ENCODE results near the gene PRKCE. TPM values are rescaled to one million over a fixed set of nuclear protein-coding genes. Genes with fewer than 3 reads are reported as not detected.

The PRKCE gene
- total and polyA plus RNA-seq, 2 donors (not counting 1 experiment from before 2014, with no cell fraction given): 23.6 to 271 TPM

DNA sequence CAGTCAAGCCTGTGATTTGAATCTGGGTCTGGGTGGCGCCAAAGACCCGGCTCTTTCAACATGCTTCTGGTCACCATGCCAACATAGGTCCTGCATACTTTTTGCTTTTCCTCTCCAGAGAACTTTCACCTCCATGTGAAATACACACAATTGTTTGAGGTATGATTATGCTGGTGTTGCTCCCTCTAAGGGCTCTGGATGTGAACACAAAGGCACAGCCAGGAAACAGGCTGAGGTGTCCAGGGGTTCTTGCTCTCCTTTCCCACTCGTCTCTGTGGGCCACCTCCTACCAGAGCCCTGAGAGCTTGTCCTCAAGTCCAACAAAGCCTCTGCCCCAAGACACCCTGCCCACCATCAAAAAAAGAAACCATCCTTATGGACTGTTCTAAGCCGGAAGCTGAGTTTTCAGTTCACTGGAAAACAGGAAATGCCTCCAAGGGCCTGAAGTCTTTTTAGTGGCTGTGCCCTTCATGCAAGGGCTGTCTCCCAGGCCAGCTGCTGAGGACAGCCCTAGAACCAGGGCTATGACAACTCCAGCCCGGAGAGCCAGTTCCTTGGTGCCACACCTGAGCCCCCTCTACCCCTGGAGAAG, 545.5 kb downstream of the PRKCE start:
- Histone ChIP-seq H3K9me3 (ENCODE audit: control extremely low read depth in 1 of 3, control insufficient read depth in 2 of 3, insufficient read depth in 1 of 3, low read length in 2 of 3) (peaks cover 0 to 8% (median 0%) of the 10 kb centered on the region in 3 donors), H3K9ac (ENCODE audit: low read length) (no peak overlapping the region), H2AFZ (ENCODE audit: insufficient read depth, low read depth, low read length, poor library complexity, severe bottlenecking) (no peak overlapping the region), H3K4me2 (replicated peaks; ENCODE audit: low read depth, low read length, poor library complexity, severe bottlenecking) (no peak overlapping the region), H3K27ac (ENCODE audit: low read length in 2 of 2) (no peak overlapping the region), H4K20me1 (ENCODE audit: control insufficient read depth, insufficient read depth, low read length, poor library complexity, severe bottlenecking) (no peaks in the 10 kb centered on the region), H3K4me1 (ENCODE audit: control insufficient read depth in 2 of 2, insufficient read depth in 2 of 2, low read length in 2 of 2) (no peaks in the 10 kb centered on the region), H3K4me3 (ENCODE audit: control extremely low read depth in 1 of 5, extremely low read depth in 1 of 5, insufficient read depth in 1 of 5, low read depth in 2 of 5, low read length in 4 of 5) (no peak overlapping the region), H3K79me2 (ENCODE audit: control insufficient read depth, insufficient read depth, low read length) (no peaks in the 10 kb centered on the region), H3K27me3 (replicated peaks in 1 of 4; ENCODE audit: control extremely low read depth in 1 of 4, control insufficient read depth in 3 of 4, insufficient read depth in 4 of 4, low read length in 3 of 4) (no peaks in the 10 kb centered on the region), H3K36me3 (replicated peaks in 1 of 2; ENCODE audit: control extremely low read depth in 1 of 2, control insufficient read depth in 1 of 2, extremely low read depth in 1 of 2, insufficient read depth in 2 of 2, low read length in 1 of 2) (no peaks in the 10 kb centered on the region)
- H3K4me3 Mint-ChIP-seq: no peak overlapping the region
- no peaks in the 10 kb centered on the region for H3K27me3 Mint-ChIP-seq
- CTCF ChIA-PET: no interaction called here
- H3K9me3 Mint-ChIP-seq (ENCODE audit: insufficient read depth): no peaks in the 10 kb centered on the region
- WGBS (ENCODE audit: insufficient coverage): 61% methylated on average over 4 of the region's 5 CpGs
- ATAC-seq (ENCODE audit: low read depth): no peak
- POLR2A ChIA-PET: no interaction called here
- intact Hi-C loops (cut with micrococcal nuclease): no loop called here
- TF ChIP-seq, protein P1, sequence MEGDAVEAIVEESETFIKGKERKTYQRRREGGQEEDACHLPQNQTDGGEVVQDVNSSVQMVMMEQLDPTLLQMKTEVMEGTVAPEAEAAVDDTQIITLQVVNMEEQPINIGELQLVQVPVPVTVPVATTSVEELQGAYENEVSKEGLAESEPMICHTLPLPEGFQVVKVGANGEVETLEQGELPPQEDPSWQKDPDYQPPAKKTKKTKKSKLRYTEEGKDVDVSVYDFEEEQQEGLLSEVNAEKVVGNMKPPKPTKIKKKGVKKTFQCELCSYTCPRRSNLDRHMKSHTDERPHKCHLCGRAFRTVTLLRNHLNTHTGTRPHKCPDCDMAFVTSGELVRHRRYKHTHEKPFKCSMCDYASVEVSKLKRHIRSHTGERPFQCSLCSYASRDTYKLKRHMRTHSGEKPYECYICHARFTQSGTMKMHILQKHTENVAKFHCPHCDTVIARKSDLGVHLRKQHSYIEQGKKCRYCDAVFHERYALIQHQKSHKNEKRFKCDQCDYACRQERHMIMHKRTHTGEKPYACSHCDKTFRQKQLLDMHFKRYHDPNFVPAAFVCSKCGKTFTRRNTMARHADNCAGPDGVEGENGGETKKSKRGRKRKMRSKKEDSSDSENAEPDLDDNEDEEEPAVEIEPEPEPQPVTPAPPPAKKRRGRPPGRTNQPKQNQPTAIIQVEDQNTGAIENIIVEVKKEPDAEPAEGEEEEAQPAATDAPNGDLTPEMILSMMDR (IDR thresholded peaks at IDR 0.05): no peak
- no peak for TF ChIP-seq EZH2 (IDR thresholded peaks at IDR 0.05; ENCODE audit: borderline replicate concordance, insufficient read depth, low read depth, low read length, poor library complexity, severe bottlenecking)
- peaks cover 5% of the 10 kb centered on the region for H3K4me1 Mint-ChIP-seq
- H3K27ac Mint-ChIP-seq: no peak overlapping the region
- no peak for DNase-seq

DNA sequence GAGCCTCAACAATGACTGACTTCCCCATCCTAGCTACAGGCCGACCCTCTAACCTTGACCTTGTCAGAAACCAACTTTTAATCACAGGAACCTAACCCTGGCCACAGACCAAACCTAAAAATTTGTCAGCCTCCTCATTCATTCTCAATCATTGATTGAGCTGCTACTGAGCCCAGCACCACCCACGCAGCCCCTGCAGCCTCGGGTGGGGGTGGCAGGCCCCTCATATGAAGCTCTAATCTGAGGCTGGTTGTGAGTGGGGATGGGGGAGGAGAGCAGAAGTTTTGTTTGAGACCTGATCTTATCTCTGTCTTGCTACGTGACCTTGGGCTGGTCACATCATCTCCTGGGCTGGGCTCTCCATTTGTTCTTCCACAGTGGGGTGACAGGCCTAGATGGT, 546.2 kb downstream of the PRKCE start:
- H3K4me3 Mint-ChIP-seq: no peak overlapping the region
- H3K27ac Mint-ChIP-seq: no peak overlapping the region
- Histone ChIP-seq H2AFZ (ENCODE audit: insufficient read depth, low read depth, low read length, poor library complexity, severe bottlenecking) (no peak overlapping the region), H4K20me1 (ENCODE audit: control insufficient read depth, insufficient read depth, low read length, poor library complexity, severe bottlenecking) (no peaks in the 10 kb centered on the region), H3K79me2 (ENCODE audit: control insufficient read depth, insufficient read depth, low read length) (no peaks in the 10 kb centered on the region), H3K27ac (ENCODE audit: low read length in 2 of 2) (no peak overlapping the region), H3K36me3 (replicated peaks in 1 of 2; ENCODE audit: control extremely low read depth in 1 of 2, control insufficient read depth in 1 of 2, extremely low read depth in 1 of 2, insufficient read depth in 2 of 2, low read length in 1 of 2) (no peaks in the 10 kb centered on the region), H3K4me2 (replicated peaks; ENCODE audit: low read depth, low read length, poor library complexity, severe bottlenecking) (no peak overlapping the region), H3K9ac (ENCODE audit: low read length) (no peak overlapping the region), H3K4me1 (ENCODE audit: control insufficient read depth in 2 of 2, insufficient read depth in 2 of 2, low read length in 2 of 2) (no peaks in the 10 kb centered on the region), H3K4me3 (ENCODE audit: control extremely low read depth in 1 of 5, extremely low read depth in 1 of 5, insufficient read depth in 1 of 5, low read depth in 2 of 5, low read length in 4 of 5) (no peak overlapping the region), H3K9me3 (ENCODE audit: control extremely low read depth in 1 of 3, control insufficient read depth in 2 of 3, insufficient read depth in 1 of 3, low read length in 2 of 3) (peaks cover 0 to 8% (median 0%) of the 10 kb centered on the region in 3 donors), H3K27me3 (replicated peaks in 1 of 4; ENCODE audit: control extremely low read depth in 1 of 4, control insufficient read depth in 3 of 4, insufficient read depth in 4 of 4, low read length in 3 of 4) (no peaks in the 10 kb centered on the region)
- 92% methylated on average over 2 of the region's 4 CpGs for WGBS (ENCODE audit: insufficient coverage)
- CTCF ChIA-PET: no interaction called here
- POLR2A ChIA-PET: no interaction called here
- H3K4me1 Mint-ChIP-seq: peaks cover 5% of the 10 kb centered on the region
- H3K27me3 Mint-ChIP-seq: no peaks in the 10 kb centered on the region
- ATAC-seq (ENCODE audit: low read depth) (no peak), DNase-seq (no peak)
- intact Hi-C loops (cut with micrococcal nuclease): no loop called here
- H3K9me3 Mint-ChIP-seq (ENCODE audit: insufficient read depth): no peaks in the 10 kb centered on the region
- TF ChIP-seq, protein P1 (IDR thresholded peaks at IDR 0.05): no peak
- no peak for TF ChIP-seq EZH2 (IDR thresholded peaks at IDR 0.05; ENCODE audit: borderline replicate concordance, insufficient read depth, low read depth, low read length, poor library complexity, severe bottlenecking)
